ENCODE results near the gene NLGN1.
A peak's percentile ranks its signal among the peaks of the same experiment; 100 is the strongest.
"Not testable (repeated sequence)": the region's sequence is repeated elsewhere in the genome, so short reads cannot be mapped to it uniquely, and the experiment has no call there.

NLGN1 gene

GRCh38 chr3:174199696-174200095, 802.2 kb downstream of the NLGN1 start:
- DNase-seq (ENCODE audit: low read depth) = no peak
- TF ChIP-seq, protein P1, sequence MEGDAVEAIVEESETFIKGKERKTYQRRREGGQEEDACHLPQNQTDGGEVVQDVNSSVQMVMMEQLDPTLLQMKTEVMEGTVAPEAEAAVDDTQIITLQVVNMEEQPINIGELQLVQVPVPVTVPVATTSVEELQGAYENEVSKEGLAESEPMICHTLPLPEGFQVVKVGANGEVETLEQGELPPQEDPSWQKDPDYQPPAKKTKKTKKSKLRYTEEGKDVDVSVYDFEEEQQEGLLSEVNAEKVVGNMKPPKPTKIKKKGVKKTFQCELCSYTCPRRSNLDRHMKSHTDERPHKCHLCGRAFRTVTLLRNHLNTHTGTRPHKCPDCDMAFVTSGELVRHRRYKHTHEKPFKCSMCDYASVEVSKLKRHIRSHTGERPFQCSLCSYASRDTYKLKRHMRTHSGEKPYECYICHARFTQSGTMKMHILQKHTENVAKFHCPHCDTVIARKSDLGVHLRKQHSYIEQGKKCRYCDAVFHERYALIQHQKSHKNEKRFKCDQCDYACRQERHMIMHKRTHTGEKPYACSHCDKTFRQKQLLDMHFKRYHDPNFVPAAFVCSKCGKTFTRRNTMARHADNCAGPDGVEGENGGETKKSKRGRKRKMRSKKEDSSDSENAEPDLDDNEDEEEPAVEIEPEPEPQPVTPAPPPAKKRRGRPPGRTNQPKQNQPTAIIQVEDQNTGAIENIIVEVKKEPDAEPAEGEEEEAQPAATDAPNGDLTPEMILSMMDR (IDR thresholded peaks at IDR 0.05; ENCODE audit: low read length, missing control alignments) = no peak
- no peak overlapping the region for H3K4me3 ChIP-seq (replicated peaks; ENCODE audit: low read depth, low read length)

- TF ChIP-seq, protein P1 (IDR thresholded peaks at IDR 0.05; ENCODE audit: low read length, missing control alignments) = no peak
- H3K4me3 ChIP-seq (replicated peaks; ENCODE audit: low read depth, low read length) = no peak overlapping the region
- DNase-seq (ENCODE audit: low read depth) = no peak
Observed at GRCh38 chr3:174202116-174202515, 804.6 kb downstream of the NLGN1 start.

DNA sequence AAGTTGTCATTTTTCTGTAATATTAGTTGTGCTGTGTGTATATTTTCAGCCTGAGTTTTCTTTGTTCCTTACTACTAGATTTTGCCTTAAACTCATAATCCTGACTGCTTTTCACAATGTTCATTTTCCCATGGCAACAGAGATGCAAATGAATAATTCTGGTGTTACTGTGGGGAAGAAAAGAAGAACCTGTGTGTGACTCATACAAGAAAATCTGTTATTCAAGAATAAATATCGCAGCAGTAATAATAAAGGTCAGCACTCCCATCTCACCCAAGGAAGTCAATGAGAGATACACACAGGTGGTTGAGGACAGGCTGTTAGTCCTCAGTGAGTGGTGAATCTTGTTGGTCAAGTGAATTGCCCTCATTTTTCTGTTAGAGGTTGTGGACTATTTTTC, 805.0 kb downstream of the NLGN1 start:
- H3K4me3 ChIP-seq (replicated peaks; ENCODE audit: low read depth, low read length) = no peak overlapping the region
- peak; percentile 10 for DNase-seq (ENCODE audit: low read depth)
- TF ChIP-seq, protein P1 (IDR thresholded peaks at IDR 0.05; ENCODE audit: low read length, missing control alignments) = no peak

DNA sequence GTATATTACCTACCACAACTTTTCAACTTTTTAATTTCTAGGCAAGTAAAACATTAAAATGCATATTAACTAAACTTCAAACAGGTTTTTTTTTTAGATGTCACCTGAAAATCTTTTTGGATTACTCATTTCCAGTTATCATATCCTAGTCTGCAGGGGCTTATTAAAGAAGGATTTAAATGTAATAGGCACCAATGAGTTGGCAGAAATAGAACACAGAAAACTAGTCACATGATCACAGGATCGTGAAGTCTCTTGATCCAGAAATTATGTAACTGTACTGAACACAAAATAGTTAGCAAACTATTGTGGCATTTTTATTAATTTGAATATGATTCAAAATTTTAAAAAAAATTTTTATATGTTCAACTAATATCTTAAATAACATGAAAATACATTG, 807.2 kb downstream of the NLGN1 start:
- no peak for DNase-seq (ENCODE audit: low read depth)
- TF ChIP-seq, protein P1 (IDR thresholded peaks at IDR 0.05; ENCODE audit: low read length, missing control alignments) = no peak

GRCh38 chr3:174206607-174207192, 809.2 kb downstream of the NLGN1 start:
- no peak for DNase-seq (ENCODE audit: low read depth)
- TF ChIP-seq, protein P1 (IDR thresholded peaks at IDR 0.05; ENCODE audit: low read length, missing control alignments) = no peak
- H3K4me3 ChIP-seq (replicated peaks; ENCODE audit: low read depth, low read length) = no peak overlapping the region

More for the DNA sequence above, 807.2 kb downstream of the NLGN1 start:
- H3K4me3 ChIP-seq (replicated peaks; ENCODE audit: low read depth, low read length) = no peak overlapping the region

- H3K4me3 ChIP-seq (replicated peaks; ENCODE audit: low read depth, low read length) = no peak overlapping the region
- TF ChIP-seq, protein P1 (IDR thresholded peaks at IDR 0.05; ENCODE audit: low read length, missing control alignments) = no peak
- no peak for DNase-seq (ENCODE audit: low read depth)
Observed at GRCh38 chr3:174208161-174208560, 810.6 kb downstream of the NLGN1 start.

GRCh38 chr3:174211896-174212295, 814.4 kb downstream of the NLGN1 start:
- not testable (repeated sequence) for DNase-seq (ENCODE audit: low read depth); H3K4me3 ChIP-seq (replicated peaks; ENCODE audit: low read depth, low read length)

All from fibroblast of pulmonary artery (primary cell).